GM19023 (cell line): ENCODE measurements around the gene CHMP2A.
A peak's percentile ranks its signal among the peaks of the same experiment; 100 is the strongest.
"Not testable (repeated sequence)": the region's sequence is repeated elsewhere in the genome, so short reads cannot be mapped to it uniquely, and the experiment has no call there.

Source experiments
- ATAC-seq: cut with Tn5 transposase; IDR thresholded peaks from one replicate; pipeline ENCODE4 v1.9.1; 2021; ENCODE audit warnings: mild to moderate bottlenecking, moderate library complexity; ENCODE audit not compliant: unreplicated experiment

CHMP2A gene

DNA sequence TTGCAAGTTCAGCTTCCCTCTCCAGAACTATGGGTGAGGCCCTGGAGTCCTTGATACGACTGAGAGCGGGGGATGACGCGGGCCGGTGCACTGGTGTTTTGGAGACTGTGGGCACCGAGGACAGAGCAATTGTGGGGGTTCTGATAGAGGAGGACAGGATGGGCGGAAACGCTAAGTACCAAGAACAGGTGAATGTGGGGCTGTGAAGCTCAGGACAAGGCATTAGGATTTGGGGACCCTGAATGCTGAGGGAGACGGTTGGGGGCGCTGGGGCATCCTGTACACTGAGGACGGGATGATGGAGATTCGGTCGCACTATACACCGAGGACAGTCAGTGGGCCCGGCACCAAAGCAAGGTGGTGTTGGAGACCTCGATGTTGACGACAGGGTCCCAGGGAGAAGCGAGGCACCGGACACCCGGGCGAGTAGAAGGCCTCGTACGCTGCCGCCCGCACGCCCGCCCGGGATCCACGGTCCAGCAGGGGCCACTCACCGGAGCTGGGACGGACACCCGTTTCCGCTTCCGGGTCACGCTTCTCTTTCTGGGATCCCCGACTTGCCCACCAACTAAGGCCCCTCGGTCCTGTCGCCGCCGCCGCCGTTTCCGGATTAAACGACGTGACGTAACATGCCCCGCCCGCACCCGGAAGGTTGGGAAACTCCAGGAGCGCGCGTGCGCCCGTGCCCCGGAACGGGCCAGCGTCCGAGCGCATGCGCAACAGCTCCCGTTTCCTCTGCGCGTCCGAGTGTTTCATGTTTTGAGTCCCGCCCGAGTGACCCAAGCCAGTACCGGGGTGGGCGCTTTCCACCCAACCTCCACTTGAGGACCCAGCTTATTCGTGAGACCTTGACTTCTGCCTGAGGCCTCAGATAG, at the start of gene CHMP2A:
CHMP2A (minus strand) TSS at position 612 of the 875 bp plus-strand sequence. CDS start 893 bp downstream, outside the sequence.
- ATAC-seq = peak; percentile 27

DNA sequence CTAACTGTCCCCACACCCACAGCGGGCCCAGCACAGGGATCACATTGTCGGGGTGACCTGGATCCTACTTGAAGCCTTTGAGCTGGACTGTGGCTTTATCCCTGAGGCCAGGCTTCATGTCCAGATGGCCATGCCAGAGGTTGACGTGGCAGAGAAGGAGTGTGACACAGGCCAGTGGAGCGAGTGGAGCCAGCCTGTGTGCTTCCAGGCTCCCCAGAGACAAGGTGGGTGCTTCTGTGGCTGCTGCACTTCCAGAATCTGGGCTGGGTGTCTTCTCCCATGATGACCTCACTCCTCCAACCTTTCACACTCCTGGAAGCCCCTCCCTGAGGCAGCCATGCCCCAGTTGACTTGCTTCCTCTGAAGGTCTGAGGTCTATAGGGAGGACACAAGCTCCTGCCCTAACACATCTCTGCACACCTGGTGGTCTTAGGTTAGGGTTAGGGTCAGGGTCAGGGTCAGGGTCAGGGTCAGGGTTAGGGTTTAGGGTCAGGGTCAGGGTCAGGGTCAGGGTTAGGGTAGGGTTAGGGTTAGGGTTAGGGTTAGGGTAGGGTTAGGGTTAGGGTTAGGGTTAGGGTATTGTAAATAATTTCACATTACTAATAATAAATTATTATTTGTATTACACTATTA, 31.3 kb upstream of the CHMP2A start:
- no peak for ATAC-seq

DNA sequence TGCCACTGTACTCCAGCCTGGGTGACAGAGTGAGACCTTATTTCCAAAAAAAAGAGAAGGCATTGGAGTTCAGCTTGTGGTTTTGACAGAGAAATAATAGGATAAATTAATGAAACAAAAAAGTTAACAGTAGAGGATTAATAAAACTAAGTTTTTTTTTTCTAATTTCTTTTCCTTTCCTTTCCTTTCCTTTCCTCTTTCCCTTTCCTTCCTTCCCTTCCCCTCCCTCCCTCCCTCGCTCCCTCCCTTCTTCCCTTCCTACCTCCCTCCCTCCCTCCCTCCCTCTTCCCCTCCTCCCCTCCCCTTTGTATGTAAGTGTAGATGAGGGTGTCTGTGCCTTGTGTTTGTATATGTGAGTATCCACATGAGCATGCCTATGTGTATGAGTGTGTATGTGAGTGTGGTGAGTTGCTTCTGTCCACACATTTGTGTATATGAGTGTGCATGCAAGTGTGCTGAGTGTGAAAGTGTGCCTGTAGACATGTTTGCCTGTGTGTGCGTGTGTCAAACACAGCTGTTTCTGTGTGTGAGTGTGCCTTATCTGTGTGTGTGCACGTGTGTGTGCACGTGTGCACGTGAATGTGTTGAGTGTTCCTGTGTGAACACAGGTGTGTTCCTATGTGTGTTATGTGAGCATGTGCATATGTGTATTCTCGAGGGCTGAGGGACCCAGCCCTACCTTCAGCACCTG, 30.7 kb upstream of the CHMP2A start:
- no peak for ATAC-seq

DNA sequence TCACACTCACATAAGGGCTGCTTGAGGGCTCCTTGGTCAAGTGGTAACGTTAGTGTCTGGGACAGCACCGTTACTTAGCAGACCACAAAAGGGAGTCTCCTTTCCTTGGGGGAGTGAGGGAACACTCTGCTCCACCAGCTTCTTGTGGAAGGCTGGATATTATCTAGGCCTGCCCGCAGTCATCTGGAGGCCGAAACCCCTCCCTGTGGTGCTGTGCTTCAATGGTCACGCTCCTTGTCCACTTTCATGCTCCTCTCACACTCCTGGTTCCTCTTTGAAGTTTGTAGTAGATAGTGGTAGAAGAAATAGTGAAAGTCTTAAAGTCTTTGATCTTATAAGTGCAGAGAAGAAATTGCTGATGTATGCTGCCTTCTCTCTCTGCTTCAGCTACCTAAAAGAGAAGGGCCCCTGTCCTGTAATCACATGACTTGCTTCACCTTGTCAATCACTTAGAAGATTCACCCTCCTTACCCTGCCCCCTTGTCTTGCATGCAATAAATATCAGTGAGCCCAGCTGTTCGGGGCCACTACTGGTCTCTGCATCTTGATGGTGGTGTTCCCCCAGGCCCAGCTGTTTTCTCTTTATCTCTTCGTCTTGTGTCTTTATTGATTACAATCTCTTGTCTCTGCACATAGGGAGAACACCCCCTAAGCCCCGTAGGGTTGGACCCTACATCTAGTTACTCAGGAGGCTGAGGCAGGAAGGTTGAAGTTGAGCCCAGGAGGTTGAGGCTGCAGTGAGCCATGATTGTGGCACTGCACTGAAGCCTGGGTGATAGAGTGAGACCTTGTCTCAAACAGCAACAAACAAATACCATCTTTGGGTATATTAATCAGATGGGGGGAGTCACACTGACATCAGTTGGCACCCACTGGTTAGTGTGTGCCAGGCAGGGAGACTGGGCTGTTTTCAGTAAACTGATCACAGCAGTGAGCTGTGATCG, 29.9 kb upstream of the CHMP2A start:
- ATAC-seq = no peak

DNA sequence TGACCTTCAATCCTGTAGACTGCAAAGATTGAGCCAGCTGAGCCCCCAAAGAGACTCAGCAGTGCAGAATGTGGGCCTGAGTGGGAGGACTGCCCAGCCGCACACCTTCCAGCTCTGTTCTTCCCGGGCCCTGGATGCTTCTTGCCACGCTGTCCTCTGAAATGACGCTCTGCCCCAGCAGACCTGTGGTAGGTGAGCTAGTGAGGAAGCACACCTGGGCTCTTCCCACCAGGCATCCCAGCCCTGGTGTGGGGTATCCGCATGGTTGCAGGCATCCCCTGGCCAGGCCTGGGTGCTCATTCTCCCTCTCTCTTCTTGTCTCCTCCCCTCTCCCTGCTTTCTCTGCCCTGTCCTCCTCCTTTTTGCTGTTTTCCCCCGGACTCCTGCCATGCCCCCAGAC, 28.1 kb upstream of the CHMP2A start:
- no peak for ATAC-seq

DNA sequence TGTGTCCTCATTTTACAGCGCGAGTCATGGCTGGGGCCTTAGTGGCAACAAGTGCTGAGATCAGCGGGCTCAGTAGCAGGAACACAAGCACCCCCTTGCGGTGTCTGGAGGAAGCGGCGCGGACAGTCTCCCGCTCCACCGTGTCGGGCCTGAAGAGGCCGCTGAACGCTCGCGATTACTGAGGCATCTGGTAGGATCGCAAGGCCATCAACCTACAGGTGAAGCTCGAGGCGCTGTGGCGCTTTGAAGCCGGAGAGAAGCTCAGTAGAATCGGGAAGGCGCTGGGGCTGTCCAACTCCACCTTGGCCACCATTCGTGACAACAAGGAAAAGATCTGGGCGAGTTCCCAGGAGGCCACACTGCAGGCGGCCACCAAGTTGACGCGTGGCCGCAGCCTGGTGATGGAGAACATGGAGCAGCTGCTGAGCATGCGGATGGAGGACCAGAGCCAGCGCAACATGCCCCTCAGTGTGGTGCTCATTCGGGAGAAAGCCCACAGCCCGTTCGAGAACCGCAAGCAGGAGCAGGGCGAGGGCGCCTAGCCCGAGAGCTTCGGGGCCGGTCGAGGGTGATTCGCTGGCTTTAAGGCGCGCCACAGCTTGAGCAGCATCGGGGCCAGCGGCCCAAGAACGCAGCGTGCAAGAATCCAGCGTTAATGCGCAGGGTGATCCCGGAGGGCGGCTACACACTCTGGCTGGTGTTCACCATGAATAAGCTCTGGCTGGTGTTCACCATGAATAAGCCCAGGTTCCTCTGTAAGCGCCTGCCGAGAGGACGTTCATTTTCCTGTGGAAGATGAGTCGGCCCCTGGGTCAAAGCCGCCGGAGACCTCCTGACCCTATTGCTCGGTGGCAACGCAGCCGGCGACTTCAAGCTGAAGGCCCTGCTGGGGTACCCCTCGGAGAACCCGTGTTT, 26.6 kb upstream of the CHMP2A start:
- ATAC-seq = no peak

DNA sequence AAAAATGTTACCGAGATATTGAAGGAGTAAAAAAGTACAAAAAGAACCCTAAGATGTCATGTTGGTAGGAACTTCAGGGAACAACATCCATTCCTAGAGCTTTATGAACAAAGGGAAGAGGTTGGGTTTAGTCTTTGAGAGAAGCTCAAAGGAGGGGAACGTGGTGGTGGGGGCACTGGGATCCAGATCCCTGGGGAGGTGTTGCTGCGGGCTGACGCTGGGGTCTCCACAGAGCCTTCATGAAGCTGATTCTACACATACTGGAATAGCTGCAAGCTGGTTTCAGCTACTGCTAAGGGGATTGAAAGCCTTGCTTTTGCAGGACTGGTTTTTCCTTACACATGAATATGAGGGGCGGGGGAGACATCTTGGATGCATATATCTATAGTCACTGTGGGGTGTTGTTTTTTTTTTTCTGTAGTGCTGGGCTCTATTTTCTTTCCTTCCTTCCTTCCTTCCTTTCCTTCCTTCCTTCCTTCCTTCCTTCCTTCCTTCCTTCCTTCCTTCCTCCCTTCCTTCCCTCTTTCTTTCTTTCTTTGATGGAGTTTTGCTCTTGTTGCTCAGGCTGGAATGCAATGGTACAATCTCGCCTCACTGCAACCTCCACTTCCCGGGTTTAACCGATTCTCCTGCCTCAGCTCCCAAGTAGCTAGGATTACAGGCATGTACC, 24.7 kb upstream of the CHMP2A start:
- no peak for ATAC-seq

DNA sequence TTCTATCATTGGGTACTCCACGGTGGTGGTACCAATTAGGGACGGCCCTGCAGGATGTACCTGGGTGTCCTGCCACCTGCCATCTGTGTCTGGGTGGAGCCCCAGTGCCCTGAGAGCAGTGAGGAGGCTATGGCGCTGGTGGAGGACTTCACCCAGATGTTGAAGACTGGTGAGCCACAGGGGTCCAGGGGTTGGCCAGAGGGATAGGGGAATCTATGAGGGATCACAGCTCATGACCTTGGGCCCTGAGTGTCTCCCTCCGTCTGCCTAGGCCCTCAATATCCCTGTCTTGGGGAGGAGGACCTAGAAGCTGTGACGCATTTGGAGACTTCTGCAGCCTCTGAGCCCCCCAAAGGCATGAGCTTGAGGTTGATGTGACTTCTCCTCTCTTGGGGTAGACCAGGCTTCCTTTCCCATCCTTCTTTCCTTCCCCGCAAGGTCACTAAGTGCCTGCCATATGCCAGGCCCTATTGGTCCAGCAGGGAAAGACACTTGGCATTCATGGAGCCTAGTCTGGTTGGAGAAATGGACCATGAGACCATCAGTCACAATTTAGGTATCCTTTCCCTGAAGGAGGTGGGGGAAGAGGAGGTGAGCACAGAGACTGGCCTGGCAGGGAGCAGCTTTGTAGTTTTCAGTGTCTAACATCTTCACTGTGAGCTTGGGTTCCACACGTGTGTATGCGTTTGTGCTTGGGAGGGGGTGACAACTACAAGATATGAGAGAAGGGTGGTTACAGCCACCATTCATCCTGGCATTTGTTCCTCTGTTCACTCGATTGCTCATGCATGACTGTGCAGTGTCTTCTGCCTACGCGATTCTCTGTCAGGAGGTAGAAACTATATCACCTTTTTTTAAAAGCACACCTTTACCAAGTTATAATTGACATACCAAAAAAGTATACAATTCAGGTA, 23.4 kb upstream of the CHMP2A start:
- no peak for ATAC-seq

DNA sequence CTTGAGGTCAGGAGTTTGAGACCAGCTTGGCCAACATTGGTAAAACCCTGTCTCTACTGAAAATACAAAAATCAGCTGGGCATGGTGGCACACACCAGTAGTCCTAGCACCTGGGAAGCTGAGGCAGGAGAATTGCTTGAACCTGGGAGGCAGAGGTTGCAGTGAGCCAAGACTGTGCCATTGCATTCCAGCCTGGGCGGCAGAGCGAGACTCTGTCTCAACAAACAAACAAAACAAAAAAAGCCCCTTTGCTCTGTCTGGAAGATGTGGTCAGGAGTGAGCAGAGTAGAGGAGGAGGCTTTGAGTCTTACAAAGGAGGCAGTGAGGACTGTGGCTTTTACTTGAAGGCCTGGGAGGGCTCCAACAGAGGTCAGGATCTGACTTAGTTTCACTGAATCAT, 22.7 kb upstream of the CHMP2A start:
- ATAC-seq = not testable (repeated sequence)

DNA sequence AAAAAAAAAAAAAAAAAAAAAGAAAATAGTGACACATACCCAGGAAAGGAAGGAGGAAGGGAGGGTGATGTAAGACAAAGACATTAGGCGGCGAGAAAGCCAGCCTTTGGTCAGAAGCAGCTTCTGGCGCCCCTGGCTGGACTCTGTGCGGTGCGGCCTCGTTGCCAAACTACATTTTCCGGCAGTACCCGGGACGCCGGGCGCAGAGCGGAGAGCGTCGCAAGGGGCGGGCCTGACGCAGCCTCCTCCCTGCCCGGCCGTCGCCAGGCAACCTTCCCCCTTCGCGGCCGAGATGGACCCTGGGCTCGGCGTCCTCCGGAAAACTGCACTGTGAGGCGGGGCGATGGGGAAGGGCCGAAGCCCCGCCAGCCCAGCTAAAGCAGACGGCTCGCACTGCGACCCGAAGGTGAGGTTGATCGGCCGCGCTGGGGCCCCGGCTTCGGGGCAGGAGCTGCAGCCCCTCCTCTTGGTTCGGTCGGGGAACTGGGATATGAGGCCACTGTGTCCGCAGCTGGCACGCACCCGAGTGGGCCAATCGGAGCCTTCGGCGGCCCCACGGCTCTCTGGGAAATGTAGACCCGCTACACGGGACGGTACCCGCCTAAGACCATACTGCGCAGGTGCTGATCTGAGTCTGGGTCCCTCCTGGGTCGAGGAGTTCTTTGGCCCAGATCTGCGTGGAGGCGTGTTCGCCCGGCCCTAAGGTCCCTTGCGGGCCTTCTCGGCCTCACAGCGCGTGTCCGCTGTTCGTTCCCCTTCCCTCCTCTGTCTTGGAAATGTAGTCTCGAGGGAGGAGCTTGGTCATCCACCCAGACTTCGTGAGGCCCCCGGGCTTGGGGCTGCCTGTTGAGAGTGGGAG, 20.5 kb upstream of the CHMP2A start:
- peak; percentile 43 for ATAC-seq

DNA sequence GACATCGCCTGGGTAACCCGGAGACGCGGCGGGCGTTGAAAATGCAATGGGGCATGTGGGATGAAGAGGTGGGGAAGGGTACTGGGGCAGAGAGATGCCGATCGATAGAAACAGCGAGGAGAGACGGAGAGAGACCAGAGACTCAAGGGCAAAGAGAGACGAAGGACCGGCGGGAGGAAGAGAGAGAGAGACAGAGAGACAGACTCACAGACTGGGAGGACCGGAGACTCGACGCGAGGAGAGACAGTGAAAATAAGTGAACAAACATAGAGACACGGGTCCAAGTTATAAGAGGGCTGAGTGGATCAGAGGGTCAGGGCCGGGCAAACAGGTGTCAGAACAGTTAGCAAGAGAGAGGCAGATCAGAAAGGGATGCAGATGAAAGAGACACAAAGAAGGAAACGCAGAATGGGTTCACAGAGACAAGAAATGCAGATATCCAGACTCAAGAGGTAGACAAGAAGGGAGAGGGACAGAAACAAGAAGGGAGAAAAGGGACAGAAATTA, 18.8 kb upstream of the CHMP2A start:
- ATAC-seq = no peak

DNA sequence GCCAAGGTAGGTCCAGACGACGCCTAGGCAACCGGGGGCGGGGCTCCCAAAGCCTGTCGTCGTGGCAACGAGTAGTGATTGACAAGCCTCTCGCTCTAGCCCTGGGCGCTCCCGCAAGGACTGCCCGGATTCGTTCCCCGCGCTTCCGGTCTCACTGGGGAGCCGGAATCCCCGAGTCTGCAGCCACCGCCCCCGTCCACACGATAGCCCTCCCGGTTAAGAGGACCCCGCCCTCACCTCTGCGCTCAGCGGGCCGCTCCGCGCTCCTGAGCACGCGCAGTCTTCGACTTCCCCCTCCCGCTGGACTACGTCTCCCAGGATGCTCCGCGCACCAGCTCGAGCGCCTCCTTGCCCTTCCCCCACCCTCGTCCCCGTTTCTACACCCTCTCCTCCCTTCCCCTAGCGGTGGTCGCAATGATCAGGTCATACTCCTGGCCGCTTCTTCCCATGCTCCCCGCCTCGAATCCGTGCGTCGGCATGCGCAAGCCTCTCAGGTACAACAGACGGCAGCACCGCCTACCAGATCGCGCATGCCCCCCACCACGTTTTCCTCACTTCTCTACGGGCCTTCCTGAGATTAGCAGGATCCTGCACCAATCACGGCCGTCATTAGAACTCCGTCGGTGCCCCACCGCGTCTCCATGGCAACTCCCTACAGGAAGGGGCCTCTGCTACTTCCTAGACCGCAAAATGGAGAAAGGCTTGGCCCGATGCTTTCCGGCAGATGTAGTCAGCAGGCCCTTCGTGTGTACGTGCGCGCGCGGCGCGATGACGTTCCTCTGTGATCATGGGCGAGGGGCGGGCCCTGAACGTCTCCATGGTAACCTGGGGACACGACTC, 18.1 kb upstream of the CHMP2A start, which contains the start of gene MZF1:
MZF1 (minus strand) TSS at position 518 of the 840 bp plus-strand sequence. CDS start 1,946 bp downstream, outside the sequence.
- ATAC-seq = peak; percentile 56

DNA sequence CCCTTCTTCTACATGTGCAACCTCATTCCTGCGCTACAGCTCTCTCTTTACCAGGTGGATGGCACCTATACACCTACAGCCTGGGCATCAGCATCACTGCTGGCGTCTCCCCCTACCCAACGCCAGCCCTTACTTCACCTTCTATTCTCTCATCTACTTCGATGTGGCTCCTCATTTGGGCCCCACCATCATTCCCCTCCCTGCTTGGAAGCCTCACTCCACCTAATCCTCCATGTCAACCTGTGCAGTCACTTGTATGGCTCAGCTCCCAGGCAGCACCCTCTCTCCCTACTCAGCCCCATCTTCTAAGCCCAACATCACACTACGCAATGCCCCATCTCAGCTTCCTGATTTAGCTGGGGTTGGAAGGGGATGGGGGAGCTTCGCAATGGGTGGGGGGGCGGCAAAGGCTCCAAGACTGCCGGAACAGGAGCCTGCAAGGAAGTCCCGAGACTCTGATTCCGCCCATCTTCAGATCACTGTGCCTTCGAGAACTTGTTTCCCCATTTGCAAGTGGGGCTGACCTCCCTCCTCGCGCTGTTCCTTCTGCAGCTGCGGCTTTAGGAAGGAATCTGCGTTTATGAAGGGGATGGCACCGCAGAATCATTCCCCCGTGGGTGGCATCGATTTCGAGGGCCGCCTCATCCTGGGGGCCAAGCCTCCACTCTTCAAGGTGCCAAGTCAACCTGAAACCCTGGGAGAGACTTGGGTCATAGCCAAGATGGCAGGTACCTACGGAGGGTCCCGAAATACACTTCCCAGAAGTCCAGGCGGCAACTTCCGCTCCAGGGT, 17.3 kb upstream of the CHMP2A start:
- no peak for ATAC-seq

DNA sequence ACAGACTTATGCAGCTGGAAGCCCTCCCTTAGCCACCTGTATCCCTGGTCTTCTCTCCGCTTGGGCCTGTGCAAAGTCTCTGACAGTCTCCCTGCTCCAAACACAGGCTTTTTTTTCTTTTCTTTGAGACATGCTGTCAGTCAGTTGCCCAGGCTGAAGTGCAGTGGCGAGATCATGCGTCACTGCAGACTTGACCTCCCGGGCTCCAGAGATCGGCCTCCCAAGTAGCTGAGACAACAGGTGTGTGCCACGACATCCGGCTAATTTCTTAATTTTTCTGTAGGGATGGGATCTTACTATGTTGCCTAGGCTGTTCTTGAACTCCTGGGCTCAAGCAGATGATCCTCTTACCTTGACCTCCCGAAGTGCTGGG, 16.7 kb upstream of the CHMP2A start:
- no peak for ATAC-seq
